Mesothelial cell of epicardium (in vitro differentiated cells): ENCODE measurements around the gene OR6X1. TPM values are rescaled to one million over a fixed set of nuclear protein-coding genes. Genes with fewer than 3 reads are reported as not detected.

ENCODE experiments used
- DNase-seq, 2 experiments: peaks; one replicate each; pipeline ENCODE4 v3.0.0; 2021; ENCODE audit warnings: low spot score in 2 of 2; ENCODE audit not compliant: unreplicated experiment in 2 of 2
- H3K27ac Mint-ChIP-seq: 2 replicates; pipeline ENCODE4 v1.8.0; 2021; ENCODE audit warnings: mixed read lengths
- H3K27me3 Mint-ChIP-seq: 2 replicates; pipeline ENCODE4 v1.8.0; 2021; ENCODE audit warnings: low read depth, mixed read lengths
- H3K36me3 Mint-ChIP-seq: 2 replicates; pipeline ENCODE4 v1.8.0; 2021; ENCODE audit warnings: mixed read lengths
- H3K4me1 Mint-ChIP-seq: 2 replicates; pipeline ENCODE4 v1.8.0; 2021; ENCODE audit warnings: mixed read lengths
- H3K4me3 Mint-ChIP-seq: 2 replicates; pipeline ENCODE4 v1.8.0; 2021; ENCODE audit warnings: mild to moderate bottlenecking, moderate library complexity, mixed read lengths
- H3K9me3 Mint-ChIP-seq: 2 replicates; pipeline ENCODE4 v1.8.0; 2021; ENCODE audit warnings: mixed read lengths
- total RNA-seq: library from RNA; stranded (reverse); gene quantifications from 3 replicates; pipeline ENCODE4 v1.2.1, GENCODE V29; 2021
- TF ChIP-seq, protein P1 (sequence below): fragments of 200-600 bp; sonication (generic); IDR thresholded peaks from one replicate; pipeline ENCODE4 v1.5.0; 2021; ENCODE audit warnings: antibody characterized with exemption; ENCODE audit not compliant: unreplicated experiment

Gene OR6X1, protein sequence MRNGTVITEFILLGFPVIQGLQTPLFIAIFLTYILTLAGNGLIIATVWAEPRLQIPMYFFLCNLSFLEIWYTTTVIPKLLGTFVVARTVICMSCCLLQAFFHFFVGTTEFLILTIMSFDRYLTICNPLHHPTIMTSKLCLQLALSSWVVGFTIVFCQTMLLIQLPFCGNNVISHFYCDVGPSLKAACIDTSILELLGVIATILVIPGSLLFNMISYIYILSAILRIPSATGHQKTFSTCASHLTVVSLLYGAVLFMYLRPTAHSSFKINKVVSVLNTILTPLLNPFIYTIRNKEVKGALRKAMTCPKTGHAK
- not detected in 3 replicates for total RNA-seq

DNA sequence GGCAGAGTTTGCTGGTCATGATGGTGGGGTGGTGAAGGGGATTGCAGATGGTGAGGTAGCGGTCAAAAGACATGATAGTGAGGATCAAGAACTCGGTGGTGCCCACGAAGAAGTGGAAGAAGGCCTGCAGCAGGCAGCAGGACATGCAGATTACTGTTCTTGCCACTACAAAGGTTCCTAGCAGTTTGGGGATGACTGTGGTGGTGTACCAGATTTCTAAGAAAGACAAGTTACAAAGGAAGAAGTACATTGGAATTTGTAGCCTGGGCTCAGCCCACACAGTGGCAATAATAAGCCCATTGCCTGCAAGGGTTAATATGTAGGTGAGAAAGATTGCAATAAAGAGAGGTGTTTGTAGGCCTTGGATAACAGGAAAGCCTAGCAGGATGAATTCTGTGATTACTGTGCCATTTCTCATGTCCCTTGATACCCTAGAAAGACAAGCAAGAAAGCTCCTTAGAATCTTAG lies at the start of gene OR6X1:
OR6X1 (minus strand) TSS at position 418 of the 468 bp plus-strand sequence; CDS start at position 418, 0 bp downstream.
- Mint-ChIP-seq H3K4me3 (no peak within 1 kb of the TSS), H3K36me3 (no peaks in the 10 kb centered on the region), H3K27ac (no peak within 1 kb of the TSS), H3K27me3 (peaks cover 3% of the 10 kb centered on the region), H3K4me1 (peaks cover 10% of the 10 kb centered on the region), H3K9me3 (peaks cover under 1% of the 10 kb centered on the region)
- no peak for DNase-seq
- TF ChIP-seq, protein P1, sequence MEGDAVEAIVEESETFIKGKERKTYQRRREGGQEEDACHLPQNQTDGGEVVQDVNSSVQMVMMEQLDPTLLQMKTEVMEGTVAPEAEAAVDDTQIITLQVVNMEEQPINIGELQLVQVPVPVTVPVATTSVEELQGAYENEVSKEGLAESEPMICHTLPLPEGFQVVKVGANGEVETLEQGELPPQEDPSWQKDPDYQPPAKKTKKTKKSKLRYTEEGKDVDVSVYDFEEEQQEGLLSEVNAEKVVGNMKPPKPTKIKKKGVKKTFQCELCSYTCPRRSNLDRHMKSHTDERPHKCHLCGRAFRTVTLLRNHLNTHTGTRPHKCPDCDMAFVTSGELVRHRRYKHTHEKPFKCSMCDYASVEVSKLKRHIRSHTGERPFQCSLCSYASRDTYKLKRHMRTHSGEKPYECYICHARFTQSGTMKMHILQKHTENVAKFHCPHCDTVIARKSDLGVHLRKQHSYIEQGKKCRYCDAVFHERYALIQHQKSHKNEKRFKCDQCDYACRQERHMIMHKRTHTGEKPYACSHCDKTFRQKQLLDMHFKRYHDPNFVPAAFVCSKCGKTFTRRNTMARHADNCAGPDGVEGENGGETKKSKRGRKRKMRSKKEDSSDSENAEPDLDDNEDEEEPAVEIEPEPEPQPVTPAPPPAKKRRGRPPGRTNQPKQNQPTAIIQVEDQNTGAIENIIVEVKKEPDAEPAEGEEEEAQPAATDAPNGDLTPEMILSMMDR: no peak

DNA sequence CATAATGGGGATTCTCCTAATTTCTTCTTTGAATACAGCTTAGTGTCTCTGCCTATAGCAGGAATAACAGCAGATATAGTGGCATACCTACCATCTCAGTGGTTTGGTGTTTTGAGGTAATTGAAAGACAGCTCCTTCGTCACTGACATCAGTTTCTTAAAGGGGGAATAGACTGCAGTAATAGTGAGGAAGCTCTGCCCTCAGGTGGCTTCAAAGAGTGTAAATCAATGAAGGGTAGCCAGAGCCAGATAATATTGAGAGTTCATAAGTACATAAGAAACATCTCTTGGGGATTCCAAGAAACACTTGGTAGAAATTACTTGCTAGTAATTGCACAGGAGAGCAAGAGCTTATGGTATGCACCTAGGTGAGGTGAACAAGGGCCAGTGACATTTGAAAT lies 47.4 kb upstream of the OR6X1 start:
- TF ChIP-seq, protein P1: no peak
- H3K4me1 Mint-ChIP-seq: peaks cover 13% of the 10 kb centered on the region
- no peaks in the 10 kb centered on the region for H3K27me3 Mint-ChIP-seq
- no peaks in the 10 kb centered on the region for H3K9me3 Mint-ChIP-seq
- H3K4me3 Mint-ChIP-seq: no peak overlapping the region
- no peaks in the 10 kb centered on the region for H3K36me3 Mint-ChIP-seq
- DNase-seq: no peak
- no peak overlapping the region for H3K27ac Mint-ChIP-seq

DNA sequence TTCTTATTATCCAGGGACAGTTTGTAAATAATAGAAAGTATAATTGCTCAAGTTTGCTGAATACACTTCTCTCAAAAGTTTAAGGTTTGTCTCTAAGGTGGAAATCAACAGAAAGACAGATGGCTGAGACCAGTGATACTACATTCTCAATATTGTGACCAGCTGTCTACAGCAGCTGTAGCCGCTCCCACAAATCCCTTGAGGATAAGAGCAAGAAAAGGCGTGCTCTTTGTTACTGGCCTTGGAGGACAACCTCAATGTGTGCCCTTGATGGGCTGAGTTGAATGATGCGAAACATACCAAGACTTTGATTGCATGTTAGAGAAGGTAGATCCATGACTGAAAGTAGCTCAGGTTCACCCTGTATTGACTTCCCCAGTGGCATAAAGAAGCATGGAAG lies 45.7 kb upstream of the OR6X1 start:
- no peak for DNase-seq
- H3K4me3 Mint-ChIP-seq: no peak overlapping the region
- H3K4me1 Mint-ChIP-seq: peaks cover 18% of the 10 kb centered on the region
- no peak overlapping the region for H3K27ac Mint-ChIP-seq
- peaks cover 5% of the 10 kb centered on the region for H3K9me3 Mint-ChIP-seq
- TF ChIP-seq, protein P1: no peak
- no peaks in the 10 kb centered on the region for H3K36me3 Mint-ChIP-seq
- no peaks in the 10 kb centered on the region for H3K27me3 Mint-ChIP-seq

DNA sequence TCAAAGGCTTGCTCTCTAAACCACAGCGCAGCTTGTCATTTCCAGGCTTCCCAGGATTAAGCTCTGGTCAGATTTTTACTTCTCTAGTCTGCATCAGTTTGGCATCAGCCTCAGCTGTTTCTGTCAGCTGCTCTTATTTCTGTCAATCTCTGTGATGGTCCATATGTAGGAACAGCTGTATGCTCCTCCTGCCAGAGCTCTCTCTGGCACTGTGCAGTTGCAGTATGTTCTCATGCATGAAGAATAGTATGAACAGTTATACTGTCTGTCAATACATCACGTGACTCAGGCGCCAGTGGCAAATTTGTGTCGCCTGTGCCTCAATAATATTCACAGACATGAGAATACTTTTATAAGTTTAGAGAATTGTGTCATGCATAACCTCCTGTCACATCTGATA lies 45.1 kb upstream of the OR6X1 start:
- H3K27me3 Mint-ChIP-seq: no peaks in the 10 kb centered on the region
- H3K9me3 Mint-ChIP-seq: peaks cover 5% of the 10 kb centered on the region
- DNase-seq: no peak
- H3K4me1 Mint-ChIP-seq: peaks cover 18% of the 10 kb centered on the region
- TF ChIP-seq, protein P1: no peak
- no peak overlapping the region for H3K4me3 Mint-ChIP-seq
- H3K36me3 Mint-ChIP-seq: no peaks in the 10 kb centered on the region
- no peak overlapping the region for H3K27ac Mint-ChIP-seq

DNA sequence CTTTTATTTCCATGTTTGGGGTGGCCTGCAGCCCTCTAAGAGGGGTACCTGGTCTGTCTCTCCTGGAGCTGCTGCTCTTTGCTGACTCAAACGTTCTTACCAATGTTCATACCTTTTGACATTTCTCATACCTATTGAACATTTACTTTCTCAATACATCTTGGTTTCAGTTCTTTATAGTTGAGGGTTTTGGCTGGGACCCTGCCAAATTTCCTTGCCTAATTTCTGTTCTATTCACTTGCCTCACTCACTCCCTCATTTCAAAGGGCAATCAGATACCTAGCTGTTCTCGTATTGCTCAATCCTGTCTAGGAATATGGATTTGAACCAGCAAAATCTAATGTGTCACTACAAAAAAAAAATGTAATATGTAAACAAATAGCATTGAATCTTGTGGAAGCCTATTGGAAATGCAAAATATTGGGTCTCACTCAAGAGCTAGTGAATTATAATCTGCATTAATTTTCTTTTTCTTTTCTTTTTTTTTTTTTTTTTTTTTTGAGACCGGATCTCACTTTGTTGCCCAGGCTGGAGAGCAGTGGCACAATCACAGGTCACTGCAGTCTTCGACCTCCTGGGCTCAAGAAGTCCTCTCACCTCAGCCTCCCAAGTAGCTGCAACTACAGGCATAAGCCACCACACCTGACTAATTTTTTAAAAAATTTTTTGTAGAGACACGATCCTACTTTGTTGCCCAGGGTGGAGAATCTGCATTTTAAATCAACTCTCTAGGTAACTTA lies 44.4 kb upstream of the OR6X1 start:
- no peak for DNase-seq
- H3K27ac Mint-ChIP-seq: no peak overlapping the region
- TF ChIP-seq, protein P1: no peak
- peaks cover 5% of the 10 kb centered on the region for H3K9me3 Mint-ChIP-seq
- H3K36me3 Mint-ChIP-seq: no peaks in the 10 kb centered on the region
- no peaks in the 10 kb centered on the region for H3K27me3 Mint-ChIP-seq
- H3K4me3 Mint-ChIP-seq: no peak overlapping the region
- peaks cover 18% of the 10 kb centered on the region for H3K4me1 Mint-ChIP-seq
